Stimulated activated CD8-positive, alpha-beta memory T cell treated with anti-CD3 and anti-CD28 coated beads, Interleukin-2, amount 100 ng/mL, for 48 hours (primary cell): ENCODE data around the gene TBC1D22A.
"Not testable (repeated sequence)": the region's sequence is repeated elsewhere in the genome, so short reads cannot be mapped to it uniquely, and the experiment has no call there.

Experiments used
- DNase-seq, 2 donors: peaks; one replicate each; pipeline ENCODE4 v3.0.0-alpha.2; 2020; ENCODE audit warnings: low read depth in 2 of 2

TBC1D22A gene

DNA sequence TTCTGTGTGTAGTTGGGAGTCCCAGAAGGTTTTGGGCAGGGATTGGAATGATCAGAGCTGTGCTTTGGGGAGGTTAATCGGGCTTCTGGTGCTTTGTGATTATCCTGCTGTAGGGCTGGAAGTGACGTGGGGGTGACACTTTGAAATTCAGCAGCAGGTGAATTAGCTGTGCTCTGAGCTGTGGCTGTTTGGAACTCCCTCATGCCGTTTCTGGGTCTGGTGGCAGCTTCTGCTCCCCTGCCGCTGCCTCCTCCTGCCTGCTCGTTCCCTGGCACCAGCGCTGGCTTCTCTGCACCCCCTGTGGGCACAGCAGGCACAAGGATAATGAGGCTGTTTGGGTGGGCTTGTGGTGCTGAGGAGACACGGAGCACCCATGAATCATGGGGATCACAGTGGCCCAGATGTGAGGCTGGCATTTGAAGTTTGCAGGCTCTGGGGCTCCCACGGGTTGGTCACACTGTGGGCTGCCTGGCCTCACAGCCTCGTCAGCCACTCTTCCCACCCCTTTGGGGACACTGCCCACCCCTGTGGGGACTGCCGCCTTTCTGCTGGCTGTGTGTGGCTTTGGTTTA is 49.7 kb downstream of the TBC1D22A start:
- DNase-seq = no peak

DNA sequence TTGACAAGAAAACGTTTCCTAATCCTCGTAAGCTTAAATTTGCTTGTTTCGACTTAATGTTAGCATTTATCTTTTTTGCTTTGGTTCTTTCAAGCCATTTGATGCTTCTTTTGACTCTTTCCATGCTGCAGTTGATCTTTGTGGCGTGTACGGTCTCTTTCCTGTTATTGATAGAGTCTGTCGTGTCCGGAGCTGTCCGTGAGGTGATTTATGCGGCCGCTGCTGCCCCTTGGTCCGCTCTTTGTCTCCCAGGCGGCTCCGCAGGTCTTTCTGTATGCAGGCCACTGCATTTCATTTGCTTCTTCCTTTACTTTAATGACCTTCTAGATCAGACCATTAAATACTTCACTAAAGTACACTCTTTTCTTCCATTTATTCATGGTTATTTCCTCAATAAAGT is 50.3 kb downstream of the TBC1D22A start:
- no peak for DNase-seq

DNA sequence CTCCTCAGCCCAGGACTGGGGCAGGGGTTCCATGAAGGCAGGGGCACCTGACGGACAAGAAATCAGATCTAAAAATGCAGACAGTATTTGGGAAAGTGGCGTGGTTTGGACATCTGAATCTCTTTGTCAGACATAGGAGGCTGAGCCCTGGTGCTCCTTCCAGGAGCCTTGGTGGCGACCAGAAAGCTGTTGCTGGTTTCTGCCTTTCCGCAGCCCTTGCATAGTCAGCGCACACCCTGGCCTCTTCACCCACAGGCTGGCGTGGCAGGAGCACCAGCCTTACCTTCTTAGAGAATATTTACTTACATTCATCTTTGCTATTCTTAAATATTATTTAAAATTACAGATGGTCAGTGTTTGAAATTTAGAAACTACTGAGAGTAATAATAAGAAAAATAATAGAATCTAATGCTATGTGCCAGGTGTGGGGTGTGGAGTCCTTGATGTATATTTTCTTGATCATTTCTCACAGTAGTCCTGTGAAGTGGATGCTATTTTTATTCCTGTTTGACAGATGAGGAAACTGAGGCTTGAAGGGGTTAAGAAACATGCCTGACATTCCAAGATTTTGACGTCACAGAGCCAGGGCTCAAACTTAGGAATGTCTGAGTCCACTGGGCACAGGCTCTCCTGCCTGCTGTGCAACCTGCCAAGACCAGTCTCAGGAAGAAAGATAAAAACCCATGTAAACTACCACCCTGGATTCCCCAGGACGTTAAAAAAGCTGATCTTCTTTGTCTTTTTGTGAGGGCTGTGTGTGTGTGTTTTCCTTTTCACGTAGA is 51.6 kb downstream of the TBC1D22A start:
- no peak for DNase-seq

DNA sequence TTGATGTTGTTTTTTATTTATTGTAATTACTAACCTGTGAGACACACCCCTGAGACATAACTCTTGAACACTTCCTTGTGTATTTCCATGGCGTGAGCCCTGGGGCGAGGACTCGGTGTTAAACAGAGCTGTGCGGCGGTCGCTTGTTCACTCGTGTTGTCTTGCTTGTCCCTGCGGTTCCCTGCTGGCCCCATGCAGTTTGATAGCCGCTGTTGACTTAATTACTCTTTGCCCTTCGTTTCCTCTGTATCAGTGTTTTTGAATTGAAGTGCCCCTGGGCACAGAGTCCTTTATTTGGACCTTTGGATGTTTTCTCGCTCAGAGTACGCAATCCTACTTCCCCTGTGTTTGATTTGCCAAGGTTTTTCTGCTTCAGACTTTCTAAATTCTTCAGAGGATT is 52.7 kb downstream of the TBC1D22A start:
- no peak for DNase-seq

DNA sequence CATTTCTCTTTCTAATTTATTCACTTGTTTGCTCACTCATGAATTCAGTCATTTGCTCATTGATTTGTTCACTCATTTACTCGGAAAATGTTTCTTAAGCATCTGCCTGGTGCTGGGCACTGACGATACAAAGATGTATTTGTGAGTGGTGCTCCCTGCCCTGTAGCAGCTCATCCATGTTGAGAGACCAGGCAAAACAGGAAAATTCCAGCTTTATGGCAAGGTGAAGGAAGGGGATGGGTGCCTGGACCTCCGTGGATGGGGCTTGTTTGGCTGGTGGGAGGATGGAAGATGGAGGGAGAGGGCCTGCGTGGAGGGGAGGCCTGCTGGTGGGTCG is 53.1 kb downstream of the TBC1D22A start:
- DNase-seq = no peak

DNA sequence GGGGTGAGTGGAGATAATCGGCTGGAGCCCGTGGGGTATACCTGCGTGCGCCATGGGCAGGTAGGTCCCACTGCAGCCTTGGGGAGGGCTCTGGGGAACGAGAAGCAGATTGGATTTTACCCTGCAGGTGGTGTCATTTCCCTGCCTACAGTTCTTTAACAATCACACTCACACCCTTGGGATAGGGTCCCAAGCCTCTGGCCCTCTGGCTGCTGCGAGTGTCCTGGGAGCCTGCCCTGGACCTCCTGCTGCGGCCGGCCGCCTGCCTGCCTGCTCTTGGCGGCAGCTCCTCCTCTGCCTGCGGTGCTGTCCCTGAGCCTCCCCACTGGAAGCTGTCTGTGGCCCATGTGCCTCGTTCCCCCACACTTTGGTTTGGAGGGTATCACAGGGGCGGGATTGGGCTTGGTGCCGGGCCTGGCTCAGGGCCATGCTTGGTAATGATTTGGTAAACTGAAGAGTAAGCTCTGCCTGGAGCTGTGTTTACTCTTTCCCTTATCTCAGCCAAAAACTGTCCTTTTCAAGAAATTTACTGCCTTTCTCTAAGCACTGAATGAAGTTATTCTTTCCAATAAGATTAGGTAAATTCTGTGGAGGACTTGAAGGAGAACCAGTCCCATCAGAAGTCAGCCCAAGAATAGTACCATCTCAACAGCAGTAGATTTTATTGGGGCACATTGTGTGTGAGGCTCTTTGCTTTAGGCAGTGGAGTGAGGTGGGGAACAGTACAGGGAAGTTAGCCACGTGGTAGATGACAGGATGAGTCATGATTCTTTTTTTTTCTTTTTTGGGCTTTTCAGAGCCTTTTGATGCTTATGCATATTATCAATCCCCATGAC is 53.7 kb downstream of the TBC1D22A start:
- no peak for DNase-seq

DNA sequence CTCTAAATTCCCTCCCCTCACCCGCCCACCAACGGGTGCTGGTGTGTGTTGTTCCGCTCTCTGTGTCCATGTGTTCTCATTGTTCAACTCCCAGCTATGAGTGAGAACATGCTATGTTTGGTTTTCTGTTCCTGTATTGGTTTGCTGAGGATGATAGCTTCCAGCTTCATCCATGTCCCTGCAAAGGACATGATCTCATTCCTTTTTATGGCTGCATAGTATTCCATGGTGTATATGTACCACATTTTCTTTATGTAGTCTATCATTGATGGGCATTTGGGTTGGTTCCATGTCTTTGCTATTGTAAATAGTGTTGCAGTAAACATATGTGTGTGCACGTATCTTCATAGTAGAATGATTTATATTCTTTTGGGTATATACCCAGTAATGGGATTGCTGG is 54.9 kb downstream of the TBC1D22A start:
- DNase-seq = not testable (repeated sequence)

DNA sequence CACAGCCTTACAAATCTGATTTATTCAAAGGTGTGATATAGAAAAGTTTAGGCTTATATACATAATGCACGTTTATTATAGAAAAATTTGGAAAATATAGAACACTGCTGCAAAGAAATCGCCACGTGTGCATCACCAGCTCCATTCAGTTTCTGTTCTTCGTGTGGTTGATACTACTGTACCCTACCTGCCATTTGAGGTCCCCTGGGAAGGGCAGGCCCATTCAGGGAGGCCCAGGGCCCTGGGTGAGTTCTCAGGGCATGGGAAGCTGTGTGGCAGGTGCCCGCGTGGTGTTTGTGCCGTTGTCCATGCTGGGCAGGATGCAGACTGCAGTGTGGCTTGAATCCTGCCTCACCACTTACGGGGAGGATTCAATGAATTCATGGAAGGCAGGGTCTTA is 60.8 kb downstream of the TBC1D22A start:
- DNase-seq = no peak

DNA sequence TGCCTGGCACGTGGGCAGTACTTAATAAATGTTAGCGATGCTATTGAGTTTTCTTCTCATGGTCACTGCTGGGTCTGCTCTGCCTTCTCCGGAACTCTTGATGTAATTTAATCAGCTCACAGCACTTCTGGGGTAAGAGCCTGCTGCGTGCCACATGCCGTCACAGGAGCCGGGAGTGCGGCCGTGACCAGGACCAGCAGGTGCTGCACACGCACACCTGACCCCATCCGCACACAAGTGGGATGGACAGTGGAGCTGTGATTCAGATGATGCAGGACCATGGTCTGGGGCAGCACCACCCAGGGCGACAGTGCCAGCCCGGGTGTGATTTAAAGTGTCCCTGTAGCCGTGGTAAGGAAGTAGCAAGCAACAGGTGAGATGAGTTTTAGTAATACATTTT is 61.2 kb downstream of the TBC1D22A start:
- no peak for DNase-seq

DNA sequence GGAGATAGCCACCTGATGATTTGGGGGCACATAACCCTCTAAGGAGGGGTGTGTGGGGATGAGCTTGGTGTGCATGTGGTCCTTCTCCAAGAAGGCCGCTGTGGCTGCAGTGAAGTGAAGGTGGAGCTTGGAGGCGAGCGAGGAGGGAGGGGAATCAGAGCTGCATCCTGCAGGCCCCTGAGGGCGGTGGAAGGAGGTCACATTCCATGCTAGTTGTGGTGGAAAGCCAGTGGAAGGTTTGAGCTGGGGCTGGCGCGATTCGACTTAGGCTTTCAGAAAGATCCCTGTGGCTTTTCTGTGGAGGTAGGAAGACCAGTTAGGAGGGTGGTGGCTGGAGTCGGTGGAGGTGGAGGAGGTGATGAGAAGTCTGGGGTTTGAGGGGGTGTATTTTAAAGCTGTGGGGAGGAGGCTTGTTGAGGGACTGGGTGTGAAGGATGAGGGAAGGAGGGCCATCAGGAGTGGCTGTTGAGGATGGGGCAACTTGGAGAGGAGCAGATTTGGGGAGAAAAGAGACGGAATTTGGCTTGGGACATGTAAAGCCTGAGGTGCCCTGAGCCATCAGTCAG is 62.0 kb downstream of the TBC1D22A start:
- no peak for DNase-seq

DNA sequence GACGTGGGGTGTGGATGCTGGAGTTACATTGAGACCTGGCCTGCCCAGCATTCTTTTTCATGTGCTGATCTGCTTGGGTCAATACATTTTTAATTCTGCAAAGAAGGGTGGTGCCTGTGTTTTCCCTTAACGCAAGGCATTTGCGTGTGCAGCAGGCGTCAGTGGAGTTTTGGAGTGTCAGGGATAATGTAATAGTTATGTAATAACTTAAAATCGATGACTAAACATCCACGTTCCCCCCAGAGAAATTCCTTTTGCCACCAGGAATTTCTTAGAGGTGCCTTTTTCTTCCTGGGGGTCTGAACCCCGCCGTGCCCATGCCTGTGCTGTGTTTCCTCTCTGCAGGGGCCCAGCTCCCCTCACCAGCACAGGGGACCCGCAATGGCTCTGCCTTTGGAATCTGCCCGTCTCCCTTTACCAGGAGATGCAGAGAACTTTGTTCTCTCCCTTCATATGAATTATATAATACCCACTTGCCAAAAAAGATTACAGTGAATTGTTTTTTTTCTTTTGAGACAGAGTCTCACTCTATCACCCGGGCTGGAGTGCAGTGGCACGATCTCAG is 62.6 kb downstream of the TBC1D22A start:
- DNase-seq = no peak

DNA sequence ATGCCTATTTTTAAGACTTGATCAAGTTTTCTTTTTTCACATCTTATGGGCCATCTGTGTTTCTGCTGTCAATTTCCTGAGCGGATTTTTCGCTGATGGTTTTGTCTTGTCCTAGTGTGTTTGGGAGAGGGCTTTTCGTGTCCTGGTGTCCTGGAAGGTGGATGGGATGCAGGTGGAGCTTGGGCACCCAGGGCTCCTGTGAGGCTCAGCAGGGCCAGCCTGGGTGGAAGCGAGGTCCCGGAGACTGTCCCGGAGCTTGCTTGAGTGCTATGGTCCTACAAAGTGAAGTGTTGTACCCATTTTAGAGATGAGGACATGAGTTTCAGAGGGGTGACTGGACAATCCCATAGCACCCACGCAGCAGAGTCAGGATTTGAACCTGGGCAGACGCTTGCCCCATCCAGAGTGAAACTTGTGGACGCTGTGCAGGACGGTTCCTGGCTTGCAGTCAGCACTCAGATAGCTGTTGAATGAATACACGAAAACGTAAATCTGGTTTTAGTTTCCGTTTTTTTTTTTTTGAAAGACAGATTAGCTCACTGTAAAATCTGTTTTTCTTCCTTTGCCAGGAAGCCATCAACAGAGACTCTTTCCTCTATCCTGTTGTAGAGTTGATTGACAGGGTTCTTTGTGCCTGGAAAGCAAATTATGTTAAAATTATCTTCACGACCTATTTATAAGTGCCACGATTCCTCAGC is 64.1 kb downstream of the TBC1D22A start:
- DNase-seq = no peak

DNA sequence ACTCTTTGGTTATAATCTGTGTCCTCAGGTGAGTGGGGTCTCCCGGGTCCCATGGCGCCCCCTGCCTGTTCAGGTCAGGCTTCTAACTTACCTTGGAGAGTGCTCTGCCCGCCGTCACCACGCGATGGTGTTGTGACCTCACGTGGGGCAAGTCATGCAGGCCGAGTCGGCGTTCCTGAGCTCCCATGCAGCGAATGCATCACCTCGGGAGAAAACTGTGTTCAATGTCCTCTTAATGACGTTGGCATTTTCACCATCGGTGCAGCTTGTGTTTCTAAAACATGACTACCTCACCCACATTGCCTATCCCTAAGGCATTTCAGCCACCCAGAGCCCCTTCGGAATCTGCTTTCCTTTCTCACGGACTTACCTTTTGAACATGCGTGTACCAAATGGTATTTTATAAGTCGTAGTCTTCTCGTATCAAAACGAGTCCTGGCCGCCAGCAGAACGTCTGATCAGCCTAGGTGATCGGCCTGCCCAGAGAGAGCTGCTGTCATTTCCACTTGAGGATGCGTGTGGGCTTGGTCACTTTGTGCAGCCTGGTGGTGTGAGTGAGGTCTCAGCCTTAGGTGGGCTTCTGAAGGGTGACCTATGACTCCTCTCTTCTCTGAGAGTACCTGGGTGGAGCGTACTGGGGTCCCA is 64.8 kb downstream of the TBC1D22A start:
- DNase-seq = no peak

DNA sequence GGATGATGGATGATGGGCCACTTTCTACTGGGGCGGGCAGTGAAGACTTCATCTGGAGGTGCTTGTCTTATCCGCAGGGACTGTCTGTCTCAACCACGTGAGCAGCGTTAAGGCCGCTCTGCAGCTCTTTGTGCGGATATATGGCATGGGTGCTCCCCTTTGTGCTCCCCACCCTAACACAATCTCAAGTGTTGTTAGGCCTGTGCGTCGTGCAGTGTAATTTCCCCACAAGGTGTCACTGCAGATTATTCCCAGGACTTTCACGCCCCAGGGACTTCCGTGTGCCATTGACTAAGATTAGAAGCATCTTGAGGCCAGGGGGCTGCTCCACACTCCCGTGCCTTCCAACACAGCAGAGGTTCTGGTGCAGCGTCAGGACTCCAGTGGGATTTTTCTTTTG is 65.3 kb downstream of the TBC1D22A start:
- DNase-seq = no peak

DNA sequence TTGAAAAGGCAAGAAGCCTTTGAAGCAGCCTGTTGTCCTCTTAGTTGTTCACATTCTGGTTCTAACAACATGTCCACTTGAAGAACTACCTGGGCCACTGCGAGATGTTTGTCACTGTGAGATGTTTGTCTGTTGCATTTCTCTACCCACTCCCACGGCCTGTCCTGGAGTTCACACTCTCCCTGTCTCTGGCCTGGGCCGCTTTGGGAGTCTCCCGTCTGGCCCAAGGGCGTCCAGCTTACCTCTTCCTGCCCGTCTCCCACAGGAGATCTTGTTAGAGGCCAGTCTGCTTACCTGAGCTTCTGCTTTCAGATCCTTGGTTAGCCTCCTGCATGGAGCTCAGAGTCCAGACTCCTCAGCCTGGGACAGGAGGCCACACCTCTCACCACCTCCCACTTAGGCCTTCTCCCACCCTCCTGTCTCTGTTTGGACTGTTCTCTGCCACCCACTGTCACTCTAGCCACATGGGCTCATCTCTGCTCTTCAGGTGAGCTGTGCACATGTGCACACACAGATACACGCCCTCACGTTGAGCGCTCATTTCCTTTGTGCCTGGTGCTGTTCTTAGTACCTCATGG is 66.0 kb downstream of the TBC1D22A start:
- DNase-seq = no peak

DNA sequence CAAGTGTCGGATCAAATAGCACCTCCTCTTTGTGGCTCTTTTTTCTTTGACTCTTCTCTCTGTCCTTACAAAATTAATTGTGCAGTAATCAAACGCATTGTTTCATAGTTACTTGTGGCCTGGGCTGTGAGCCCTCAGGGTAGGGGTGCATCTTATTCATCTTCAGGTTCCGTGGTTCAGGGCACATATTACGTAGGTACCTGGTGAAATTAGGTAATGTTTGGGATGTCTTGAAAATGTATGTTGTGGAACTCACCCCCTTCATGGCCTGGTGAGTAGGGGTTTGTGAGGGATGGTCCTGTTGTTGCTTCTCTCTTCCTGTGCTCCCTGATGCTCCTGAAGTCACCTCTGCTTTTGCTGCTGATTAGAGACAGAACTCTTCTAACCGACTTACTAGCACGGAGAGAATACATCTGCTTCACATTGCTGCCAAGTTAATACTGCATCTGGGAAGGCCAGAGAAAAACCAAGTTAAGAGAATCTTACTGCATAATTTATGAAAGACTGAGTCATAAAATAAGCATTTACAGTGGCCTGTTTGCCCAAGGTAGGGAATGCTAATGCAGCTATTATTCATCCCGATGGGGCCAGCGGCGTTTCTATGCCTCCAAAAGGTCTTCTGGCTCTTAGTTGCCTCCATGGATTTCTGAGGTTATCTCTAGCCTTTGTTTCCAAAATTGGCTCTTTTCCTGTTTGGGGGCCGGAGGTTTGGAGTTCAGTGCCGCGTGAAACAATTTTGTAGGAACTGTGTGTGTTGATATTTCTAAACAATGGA is 66.9 kb downstream of the TBC1D22A start:
- no peak for DNase-seq

DNA sequence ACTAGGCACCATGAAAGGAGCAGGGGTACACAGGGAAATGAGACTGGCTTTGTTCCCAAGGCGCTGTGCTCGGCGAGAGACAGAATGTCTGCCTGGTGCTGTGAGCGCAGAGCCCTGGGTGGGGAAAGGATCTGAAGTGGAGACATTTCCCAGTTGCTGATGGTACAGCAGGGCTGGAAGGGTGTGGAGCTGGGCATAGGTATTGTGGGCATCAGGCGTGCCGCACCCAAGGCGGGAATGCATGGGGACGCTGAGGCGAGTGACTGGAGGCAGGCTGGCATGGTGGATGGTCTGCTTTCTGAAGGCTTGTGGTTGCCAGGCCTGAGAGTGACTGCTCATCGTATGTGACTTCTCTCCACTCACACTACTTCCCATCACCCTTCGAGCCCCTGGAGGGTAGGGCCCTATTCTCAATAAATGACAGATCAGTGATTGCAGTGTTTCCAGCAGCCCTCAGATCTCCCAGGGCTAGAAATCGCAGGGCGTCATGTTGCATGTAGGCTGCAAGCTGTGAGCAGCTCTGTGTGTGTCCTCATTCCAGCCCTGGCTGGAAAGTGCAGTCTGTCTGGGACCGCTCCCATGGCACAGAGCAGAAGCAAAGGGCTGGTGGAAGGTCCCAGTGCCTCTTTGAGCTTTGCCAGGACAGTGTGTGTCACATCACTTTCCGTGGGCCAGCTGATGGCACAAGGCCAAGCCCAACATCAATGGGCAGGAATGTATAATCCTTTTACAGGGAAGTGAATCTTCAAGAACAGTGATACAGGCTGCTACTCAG is 67.7 kb downstream of the TBC1D22A start:
- DNase-seq = no peak

DNA sequence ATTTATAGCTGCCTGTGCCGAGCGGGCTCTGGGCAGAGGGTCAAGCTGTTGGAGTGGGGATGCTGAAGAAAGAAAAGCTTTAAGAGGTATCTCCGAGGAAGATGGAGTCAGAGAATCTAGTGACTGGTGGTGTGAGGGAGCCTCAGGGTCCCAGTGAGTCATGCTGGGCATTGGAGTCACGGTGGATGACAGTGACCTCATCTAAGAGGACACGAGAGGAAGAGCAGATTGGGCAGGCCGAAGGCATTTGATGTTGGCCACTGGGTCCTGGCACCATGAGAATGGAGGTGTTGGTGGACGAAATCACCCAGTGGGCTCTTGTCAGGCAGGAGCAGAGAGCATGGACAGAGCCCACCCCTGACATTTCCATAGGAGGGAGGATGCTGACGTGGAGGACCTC is 68.4 kb downstream of the TBC1D22A start:
- DNase-seq = no peak

DNA sequence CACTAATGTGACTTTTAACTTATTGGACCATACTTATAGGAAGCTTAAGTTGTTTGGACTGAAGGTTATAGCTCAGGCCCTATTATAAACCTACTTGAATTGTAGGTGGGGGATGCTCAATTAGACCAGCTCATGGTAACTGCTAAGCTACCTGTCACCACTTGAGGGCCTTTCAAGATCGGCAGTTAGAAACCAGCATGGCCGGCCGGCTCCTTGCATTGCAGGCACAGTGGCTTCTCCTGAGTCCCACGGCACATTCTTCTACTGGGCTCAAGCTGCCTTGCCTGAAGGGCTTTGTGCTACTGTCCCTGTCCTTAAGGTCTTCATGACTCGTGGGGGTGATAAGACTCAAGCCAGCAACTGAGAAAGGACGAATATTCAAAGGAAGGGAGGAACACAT is 70.8 kb downstream of the TBC1D22A start:
- DNase-seq = no peak
